OCI-LY3 (cell line): ENCODE measurements around the gene HRH1.

Experiments used
- H2AFZ ChIP-seq: fragments of 200-600, 300-600 bp; shearing (Covaris generic); 2 replicates; pipeline ENCODE4 v1.6.0; 2014; ENCODE audit warnings: antibody characterized with exemption, low read depth, low read length
- H3K27ac ChIP-seq: fragments of 200-600, 300-600 bp; sonication (generic); 2 replicates; pipeline ENCODE4 v1.5.1; 2014; ENCODE audit warnings: mild to moderate bottlenecking, low read length, moderate library complexity, mixed read lengths
- H3K27me3 ChIP-seq: fragments of 200-600, 300-600 bp; sonication (generic); 2 replicates; pipeline ENCODE4 v1.6.1; 2014; ENCODE audit warnings: low read depth, low read length, mixed read lengths
- H3K36me3 ChIP-seq: fragments of 200-600, 300-600 bp; sonication (generic); replicated peaks from 2 replicates; pipeline ENCODE3; 2014; ENCODE audit warnings: low read depth, low read length, mixed read lengths
- H3K4me1 ChIP-seq: fragments of 300-600, 200-600 bp; sonication (generic); 2 replicates; pipeline ENCODE4 v1.6.1; 2014; ENCODE audit warnings: low read length, mixed read lengths
- H3K4me2 ChIP-seq: fragments of 200-600, 300-600 bp; sonication (generic); 2 replicates; pipeline ENCODE4 v1.6.1; 2014; ENCODE audit warnings: low read length, mixed read lengths
- H3K4me3 ChIP-seq: fragments of 300-600, 200-600 bp; sonication (generic); 2 replicates; pipeline ENCODE4 v1.5.1; 2014; ENCODE audit warnings: antibody characterized with exemption, mild to moderate bottlenecking, low read length, moderate library complexity
- H3K79me2 ChIP-seq: fragments of 300-600, 200-600 bp; shearing (Covaris generic); 2 replicates; pipeline ENCODE4 v1.6.1; 2014; ENCODE audit warnings: mild to moderate bottlenecking, low read length, mixed read lengths
- H3K9ac ChIP-seq: fragments of 300-600, 200-600 bp; shearing (Covaris generic); 2 replicates; pipeline ENCODE4 v1.6.0; 2014; ENCODE audit warnings: mild to moderate bottlenecking, low read length, moderate library complexity
- H3K9me3 ChIP-seq: fragments of 200-600, 300-600 bp; shearing (Covaris generic); 2 replicates; pipeline ENCODE4 v1.6.1; 2014; ENCODE audit warnings: low read length, mixed read lengths; ENCODE audit not compliant: insufficient read depth
- H4K20me1 ChIP-seq: fragments of 200-600, 300-600 bp; sonication (generic); 2 replicates; pipeline ENCODE4 v1.6.1; 2016; ENCODE audit warnings: low read length, mixed read lengths; ENCODE audit not compliant: insufficient read depth
- CTCF ChIP-seq: fragments of 200-600, 300-600 bp; sonication (generic); IDR thresholded peaks from 2 replicates; pipeline ENCODE4 v1.5.1; 2014; ENCODE audit warnings: antibody characterized with exemption, low read length, low read depth
- EZH2phosphoT487 ChIP-seq: fragments of 200-600 bp; shearing (Covaris generic); IDR thresholded peaks from 2 replicates; pipeline ENCODE4 v1.6.1; 2018; ENCODE audit warnings: antibody characterized with exemption, mixed run types, low read depth

Gene HRH1

GRCh38 chr3:11276901-11277300 lies 122.6 kb downstream of the HRH1 start:
- H3K27me3 ChIP-seq, result no peaks in the 10 kb centered on the region
- TF ChIP-seq EZH2phosphoT487 (no peak), CTCF (no peak)
- peaks cover 20% of the 10 kb centered on the region for H3K36me3 ChIP-seq
- peaks cover 16% of the 10 kb centered on the region for H3K4me1 ChIP-seq
- no peaks in the 10 kb centered on the region; the same call in 1 of the 2 replicates for H4K20me1 ChIP-seq
- no peak overlapping the region for H2AFZ ChIP-seq
- H3K9me3 ChIP-seq, result no peaks in the 10 kb centered on the region
- peaks cover 43% of the 10 kb centered on the region for H3K79me2 ChIP-seq
- no peak overlapping the region for H3K27ac ChIP-seq
- H3K4me3 ChIP-seq, result no peak overlapping the region
- H3K4me2 ChIP-seq, result no peak overlapping the region
- H3K9ac ChIP-seq, result no peak overlapping the region

GRCh38 chr3:11282250-11283138 lies 128.2 kb downstream of the HRH1 start:
- no peaks in the 10 kb centered on the region for H3K9me3 ChIP-seq
- H4K20me1 ChIP-seq, result no peaks in the 10 kb centered on the region; the same call in 1 of the 2 replicates
- peaks cover 16% of the 10 kb centered on the region for H3K36me3 ChIP-seq
- H3K27ac ChIP-seq, result no peak overlapping the region
- no peak overlapping the region for H3K9ac ChIP-seq
- no peak overlapping the region for H3K4me3 ChIP-seq
- no peak overlapping the region for H3K4me2 ChIP-seq
- peaks cover 7% of the 10 kb centered on the region for H3K79me2 ChIP-seq
- no peaks in the 10 kb centered on the region for H3K27me3 ChIP-seq
- H3K4me1 ChIP-seq, result peaks cover under 1% of the 10 kb centered on the region; the same call in 1 of the 2 replicates
- H2AFZ ChIP-seq, result no peak overlapping the region
- TF ChIP-seq CTCF, result no peak
- no peak for TF ChIP-seq EZH2phosphoT487

GRCh38 chr3:11283139-11283475 lies 128.8 kb downstream of the HRH1 start:
- H2AFZ ChIP-seq, result no peak overlapping the region
- no peaks in the 10 kb centered on the region; the same call in 1 of the 2 replicates for H4K20me1 ChIP-seq
- no peaks in the 10 kb centered on the region for H3K9me3 ChIP-seq
- H3K79me2 ChIP-seq, result peaks cover 7% of the 10 kb centered on the region
- no peak overlapping the region for H3K27ac ChIP-seq
- no peak for TF ChIP-seq EZH2phosphoT487
- no peak overlapping the region for H3K4me3 ChIP-seq
- H3K27me3 ChIP-seq, result no peaks in the 10 kb centered on the region
- H3K4me1 ChIP-seq, result peaks cover 6% of the 10 kb centered on the region
- peaks cover 16% of the 10 kb centered on the region for H3K36me3 ChIP-seq
- H3K9ac ChIP-seq, result no peak overlapping the region
- H3K4me2 ChIP-seq, result no peak overlapping the region

- H4K20me1 ChIP-seq, result peaks cover 3% of the 10 kb centered on the region; the same call in 1 of the 2 replicates
- no peaks in the 10 kb centered on the region for H3K27me3 ChIP-seq
- H3K27ac ChIP-seq, result no peak overlapping the region
- no peak overlapping the region for H2AFZ ChIP-seq
- H3K9ac ChIP-seq, result no peak overlapping the region
- peaks cover 2% of the 10 kb centered on the region for H3K79me2 ChIP-seq
- peaks cover 16% of the 10 kb centered on the region for H3K36me3 ChIP-seq
- no peaks in the 10 kb centered on the region for H3K9me3 ChIP-seq
- no peak overlapping the region for H3K4me3 ChIP-seq
- TF ChIP-seq EZH2phosphoT487, result no peak
- no peak for TF ChIP-seq CTCF
- peaks cover 15% of the 10 kb centered on the region for H3K4me1 ChIP-seq
- H3K4me2 ChIP-seq, result no peak overlapping the region
Observed at GRCh38 chr3:11284011-11284410, 129.7 kb downstream of the HRH1 start.
